IMR-90 (cell line): ENCODE measurements around the gene TTC39C. TPM values are rescaled to one million over a fixed set of nuclear protein-coding genes. Genes with fewer than 3 reads are reported as not detected.

Experiments
- ATAC-seq: fragments of 200-7000 bp; cut with Tn5 transposase; 2 replicates; pipeline ENCODE4 v1.9.1; 2020; ENCODE audit warnings: low read depth, mild to moderate bottlenecking, moderate library complexity
- BruUV-seq: library from RNA; stranded (reverse); fragments of 400-500 nt; replicated peaks from 2 replicates; lab custom pipeline; 2021; lab: Mats Ljungman, UMichigan
- CTCF ChIA-PET: fragments of 300-600 bp; formaldehyde crosslinking; extraction: SDS; loops from one replicate; lab custom pipeline; 2021; ENCODE audit warnings: antibody characterized with exemption; lab: Yijun Ruan, JAX
- POLR2A ChIA-PET: fragments of 300-600 bp; sonication (Branson Sonifier 250); formaldehyde crosslinking; loops from one replicate; lab custom pipeline; 2022; ENCODE audit warnings: antibody characterized with exemption; ENCODE audit not compliant: unreplicated experiment; lab: Charles Lee
- DNase-seq: peaks from one replicate; pipeline ENCODE4 v3.0.0; 2013
- H2AFZ ChIP-seq: replicated peaks from 2 replicates; pipeline ENCODE3; 2013; ENCODE audit warnings: low read length, mild to moderate bottlenecking; ENCODE audit not compliant: poor library complexity
- H2AK5ac ChIP-seq: 2 replicates; pipeline ENCODE4 v1.6.1; 2013; ENCODE audit warnings: low read depth, low read length, inconsistent platforms
- H2AK9ac ChIP-seq: replicated peaks from 2 replicates; pipeline ENCODE3; 2013; ENCODE audit warnings: mild to moderate bottlenecking, low read depth, low read length, moderate library complexity; ENCODE audit not compliant: poor library complexity
- H2BK120ac ChIP-seq: 2 replicates; pipeline ENCODE4 v1.6.1; 2013; ENCODE audit warnings: low read depth, low read length, inconsistent platforms
- H2BK15ac ChIP-seq: 3 replicates; pipeline ENCODE4 v1.6.1; 2013; ENCODE audit warnings: low read depth, low read length, inconsistent platforms
- H2BK20ac ChIP-seq: 2 replicates; pipeline ENCODE4 v1.6.1; 2013; ENCODE audit warnings: low read depth, mild to moderate bottlenecking, inconsistent platforms, low read length, moderate library complexity
- H2BK5ac ChIP-seq: 2 replicates; pipeline ENCODE4 v1.6.1; 2013; ENCODE audit warnings: mild to moderate bottlenecking, low read depth, low read length, inconsistent platforms; ENCODE audit not compliant: poor library complexity, severe bottlenecking
- H3K14ac ChIP-seq: replicated peaks from 2 replicates; pipeline ENCODE4 v1.6.1; 2013; ENCODE audit warnings: low read depth, low read length, inconsistent platforms
- H3K18ac ChIP-seq: 2 replicates; pipeline ENCODE4 v1.6.1; 2013; ENCODE audit warnings: low read depth, low read length, control low read depth
- H3K23ac ChIP-seq: 2 replicates; pipeline ENCODE4 v1.6.1; 2013; ENCODE audit warnings: low read depth, low read length, inconsistent platforms
- H3K27ac ChIP-seq: 2 replicates; pipeline ENCODE4 v1.5.1; 2013; ENCODE audit warnings: mild to moderate bottlenecking, control low read depth, low read length; ENCODE audit not compliant: insufficient read depth
- H3K27me3 ChIP-seq: 2 replicates; pipeline ENCODE4 v1.6.1; 2013; ENCODE audit warnings: low read length; ENCODE audit not compliant: control insufficient read depth, insufficient read depth
- H3K36me3 ChIP-seq: 2 replicates; pipeline ENCODE4 v1.6.1; 2013; ENCODE audit warnings: low read length, mixed read lengths; ENCODE audit not compliant: control insufficient read depth, insufficient read depth
- H3K4ac ChIP-seq: 2 replicates; pipeline ENCODE4 v1.6.1; 2013; ENCODE audit warnings: low read depth, low read length, inconsistent platforms
- H3K4me1 ChIP-seq: 2 replicates; pipeline ENCODE4 v1.6.1; 2013; ENCODE audit warnings: low read length, mixed read lengths; ENCODE audit not compliant: control insufficient read depth, insufficient read depth
- H3K4me2 ChIP-seq: 2 replicates; pipeline ENCODE4 v1.6.1; 2013; ENCODE audit warnings: low read depth, mild to moderate bottlenecking, control low read depth, low read length, moderate library complexity
- H3K4me3 ChIP-seq: 2 replicates; pipeline ENCODE4 v1.5.1; 2013; ENCODE audit warnings: low read depth, mild to moderate bottlenecking, control low read depth, low read length, moderate library complexity; ENCODE audit not compliant: insufficient read depth
- H3K56ac ChIP-seq: 2 replicates; pipeline ENCODE4 v1.6.1; 2013; ENCODE audit warnings: low read length, inconsistent platforms; ENCODE audit not compliant: insufficient read depth; ENCODE audit errors: extremely low read depth
- H3K79me1 ChIP-seq, 2 experiments: 2 replicates each; pipeline ENCODE4 v1.6.1; 2013; ENCODE audit warnings: low read length in 2 of 2, inconsistent platforms in 1 of 2, low read depth in 1 of 2
- H3K9ac ChIP-seq: 2 replicates; pipeline ENCODE4 v1.6.1; 2013; ENCODE audit warnings: low read depth, low read length, control low read depth
- H3K9me1 ChIP-seq: 2 replicates; pipeline ENCODE4 v1.6.1; 2013; ENCODE audit warnings: low read length, inconsistent platforms; ENCODE audit not compliant: insufficient read depth
- H3K9me3 ChIP-seq: 2 replicates; pipeline ENCODE4 v1.6.1; 2013; ENCODE audit warnings: low read length; ENCODE audit not compliant: control insufficient read depth, insufficient read depth
- H4K20me1 ChIP-seq: 2 replicates; pipeline ENCODE4 v1.6.1; 2013; ENCODE audit warnings: low read length, inconsistent platforms; ENCODE audit not compliant: insufficient read depth
- H4K5ac ChIP-seq: 2 replicates; pipeline ENCODE4 v1.6.1; 2013; ENCODE audit warnings: mild to moderate bottlenecking, low read depth, low read length, control low read depth
- H4K8ac ChIP-seq, 2 experiments: 2 replicates each; pipeline ENCODE4 v1.6.1; 2013; ENCODE audit warnings: low read depth in 2 of 2, low read length in 2 of 2, control low read depth in 1 of 2, inconsistent platforms in 1 of 2
- H4K91ac ChIP-seq: 2 replicates; pipeline ENCODE4 v1.6.1; 2013; ENCODE audit warnings: low read depth, low read length, inconsistent platforms; ENCODE audit not compliant: insufficient read depth
- BHLHE40 ChIP-seq: fragments of 150-350 bp; IDR thresholded peaks from 2 replicates; pipeline ENCODE4 v1.6.1; 2016; ENCODE audit warnings: mild to moderate bottlenecking, low read depth, low read length
- CEBPB ChIP-seq: IDR thresholded peaks from 2 replicates; pipeline ENCODE4 v1.6.1; 2012; ENCODE audit warnings: low read depth, low read length, improper control_type of control experiment
- CHD1 ChIP-seq: IDR thresholded peaks from 2 replicates; pipeline ENCODE4 v1.6.1; 2012; ENCODE audit warnings: low read depth, low read length, improper control_type of control experiment
- CTCF ChIP-seq: conservative IDR thresholded peaks from 2 replicates; pipeline ENCODE4 v1.5.1; 2012; ENCODE audit warnings: mild to moderate bottlenecking, low read depth, low read length, improper control_type of control experiment
- FOS ChIP-seq: fragments of 150-350 bp; IDR thresholded peaks from 2 replicates; pipeline ENCODE4 v1.6.1; 2016; ENCODE audit warnings: low read depth, low read length
- MAZ ChIP-seq: IDR thresholded peaks from 2 replicates; pipeline ENCODE4 v1.6.1; 2012; ENCODE audit warnings: low read depth, mild to moderate bottlenecking, low read length, improper control_type of control experiment, moderate library complexity, borderline replicate concordance
- MXI1 ChIP-seq: IDR thresholded peaks from 2 replicates; pipeline ENCODE4 v1.6.1; 2012; ENCODE audit warnings: low read depth, mild to moderate bottlenecking, low read length, moderate library complexity, borderline replicate concordance
- RFX5 ChIP-seq: IDR thresholded peaks from 2 replicates; pipeline ENCODE4 v1.8.0; 2012; ENCODE audit warnings: low read depth, mild to moderate bottlenecking, low read length, moderate library complexity
- SMC3 ChIP-seq: fragments of 150-350 bp; IDR thresholded peaks from 2 replicates; pipeline ENCODE4 v1.6.1; 2016; ENCODE audit warnings: low read depth, mild to moderate bottlenecking, antibody characterized with exemption, low read length, moderate library complexity
- USF2 ChIP-seq: fragments of 150-350 bp; IDR thresholded peaks from 2 replicates; pipeline ENCODE4 v1.6.1; 2017; ENCODE audit warnings: mild to moderate bottlenecking, antibody characterized with exemption, low read length, low read depth
- WGBS, 2 experiments: methylation state at CpG; one replicate each; pipeline versions ENCODE4 v1.1.5 to v1.1.7; 2013; ENCODE audit warnings: missing lambda C conversion rate in 2 of 2; ENCODE audit not compliant: insufficient read length in 1 of 2; ENCODE audit errors: extremely low coverage in 2 of 2; 5-methylcytosine and 5-hydroxymethylcytosine counted together
- dilution Hi-C: fragments of 300-500 bp; cut with HindIII; formaldehyde crosslinking; loops from one replicate; pipeline ENCODE4 v1.14.3; 2018; ENCODE audit warnings: low sequenced_read_pairs; ENCODE audit not compliant: unreplicated experiment
- in situ Hi-C: fragments of 300-500 bp; cut with MboI; formaldehyde crosslinking; loops from 3 replicates; pipeline ENCODE4 v1.14.3; 2019; ENCODE audit warnings: low sequenced_read_pairs, inconsistent platforms, mixed read lengths
- intact Hi-C: fragments of 100-400 bp; cut with micrococcal nuclease; formaldehyde crosslinking; loops from 2 replicates; pipeline ENCODE4 v1.10.0; 2022
- polyA plus RNA-seq, 3 experiments: library from polyadenylated mRNA; depleted of rRNA; stranded (reverse); fragments of >200 nt; gene quantifications; 2 replicates each; pipeline ENCODE4 v1.2.3, GENCODE V29; 2012; ENCODE audit warnings: low replicate concordance in 1 of 3
- total RNA-seq: library from RNA; depleted of rRNA; stranded (reverse); fragments of >200 nt; gene quantifications from 2 replicates; pipeline ENCODE4 v1.2.3, GENCODE V29; 2012
- TF ChIP-seq, protein P1 (sequence below): fragments of 150-350 bp; IDR thresholded peaks from 2 replicates; pipeline ENCODE4 v1.6.1; 2016; ENCODE audit warnings: low read depth, mild to moderate bottlenecking, low read length, moderate library complexity, borderline replicate concordance

TTC39C gene
- total and polyA plus RNA-seq, 2 of the 4 experiments (the other 2 are of a cell fraction), result 8.0 to 20.8 TPM

GRCh38 chr18:24026457-24026856, 11.9 kb downstream of the TTC39C start:
- Histone ChIP-seq H3K9me1 (peaks cover 29% of the 10 kb centered on the region), H3K4ac (peak overlapping the region; percentile 26), H2BK120ac (peak overlapping the region; percentile 25; the same call in 1 of the 2 replicates), H3K79me1 (peaks cover 30 to 75% of the 10 kb centered on the region in 2 experiments), H3K4me2 (peak overlapping the region; percentile 32; the same call in 1 of the 2 replicates), H3K9me3 (no peaks in the 10 kb centered on the region; the same call in 1 of the 2 replicates), H3K18ac (peak overlapping the region; percentile 39), H3K27me3 (no peaks in the 10 kb centered on the region), H2BK20ac (no peak overlapping the region), H3K4me1 (peaks cover 26% of the 10 kb centered on the region), H2AK9ac (no peak overlapping the region), H4K20me1 (peaks cover 33% of the 10 kb centered on the region), H4K91ac (no peak overlapping the region), H2AK5ac (peak overlapping the region; percentile 54; the same call in 1 of the 2 replicates), H2AFZ (no peak overlapping the region), H3K9ac (no peak overlapping the region), H3K27ac (peak overlapping the region; percentile 51; the same call in 1 of the 2 replicates), H3K23ac (peak overlapping the region; percentile 49; the same call in 1 of the 2 replicates), H2BK5ac (peak overlapping the region; percentile 43), H3K14ac (0 out of 2 replicates have a peak overlapping the region, but pooled peaks have one; percentile 8), H3K4me3 (no peak overlapping the region), H3K36me3 (peaks cover 12% of the 10 kb centered on the region), H3K56ac (no peak overlapping the region), H2BK15ac (no peak overlapping the region), H4K5ac (no peak overlapping the region; the same call in 1 of the 2 replicates), H4K8ac (no peak overlapping the region)
- ATAC-seq (no peak), DNase-seq (no peak)
- in situ Hi-C loops (no loop called here), dilution Hi-C loops (no loop called here), intact Hi-C loops (no loop called here)
- ChIA-PET POLR2A (no interaction called here), CTCF (no interaction called here)
- WGBS, 2 experiments, result 65% methylated on average over 2 of the region's 3 CpGs; no CpG with 5 or more reads in 1 of the 2 experiments
- BruUV-seq, result no TSS peak
- TF ChIP-seq MAZ (no peak), MXI1 (no peak), FOS (no peak), SMC3 (no peak), CEBPB (no peak), BHLHE40 (no peak), CHD1 (no peak), CTCF (no peak), RFX5 (no peak), USF2 (no peak)
- TF ChIP-seq, protein P1, sequence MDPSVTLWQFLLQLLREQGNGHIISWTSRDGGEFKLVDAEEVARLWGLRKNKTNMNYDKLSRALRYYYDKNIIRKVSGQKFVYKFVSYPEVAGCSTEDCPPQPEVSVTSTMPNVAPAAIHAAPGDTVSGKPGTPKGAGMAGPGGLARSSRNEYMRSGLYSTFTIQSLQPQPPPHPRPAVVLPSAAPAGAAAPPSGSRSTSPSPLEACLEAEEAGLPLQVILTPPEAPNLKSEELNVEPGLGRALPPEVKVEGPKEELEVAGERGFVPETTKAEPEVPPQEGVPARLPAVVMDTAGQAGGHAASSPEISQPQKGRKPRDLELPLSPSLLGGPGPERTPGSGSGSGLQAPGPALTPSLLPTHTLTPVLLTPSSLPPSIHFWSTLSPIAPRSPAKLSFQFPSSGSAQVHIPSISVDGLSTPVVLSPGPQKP, result no peak
